HUDEP-2 (cell line): ENCODE results near the gene BCCIP.

Experiments used
- DNase-seq, 76 experiments: peaks; one replicate each; lab custom pipeline; 2025; ENCODE audit not compliant: unreplicated experiment in 76 of 76; lab: John Stamatoyannopoulos, UW

The BCCIP gene

DNA sequence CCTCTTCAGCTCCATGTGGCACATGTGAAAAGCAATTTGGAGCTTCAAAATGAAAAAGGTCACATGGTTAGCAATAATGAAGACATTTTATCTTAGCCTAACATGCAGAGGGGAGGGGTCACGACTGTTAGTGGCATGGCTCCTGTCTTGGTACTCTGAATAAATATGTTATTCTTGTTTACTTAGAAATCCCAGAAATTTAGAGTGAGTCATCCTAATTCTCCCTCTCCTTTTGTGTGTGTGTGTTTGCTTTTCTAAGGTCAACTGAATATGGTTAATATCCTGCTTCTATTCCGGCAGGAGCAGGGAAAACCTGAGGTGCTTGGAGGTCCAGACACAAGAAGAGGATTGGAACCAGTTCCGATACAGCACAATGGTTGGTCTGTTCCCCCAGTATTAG lies 17.6 kb downstream of the BCCIP start:
- no peak for DNase-seq

- DNase-seq = no peak
These were observed 20.4 kb downstream of the BCCIP start for GRCh38 chr10:125843603-125844329.

GRCh38 chr10:125844751-125845221 lies 21.4 kb downstream of the BCCIP start:
- no peak for DNase-seq

DNA sequence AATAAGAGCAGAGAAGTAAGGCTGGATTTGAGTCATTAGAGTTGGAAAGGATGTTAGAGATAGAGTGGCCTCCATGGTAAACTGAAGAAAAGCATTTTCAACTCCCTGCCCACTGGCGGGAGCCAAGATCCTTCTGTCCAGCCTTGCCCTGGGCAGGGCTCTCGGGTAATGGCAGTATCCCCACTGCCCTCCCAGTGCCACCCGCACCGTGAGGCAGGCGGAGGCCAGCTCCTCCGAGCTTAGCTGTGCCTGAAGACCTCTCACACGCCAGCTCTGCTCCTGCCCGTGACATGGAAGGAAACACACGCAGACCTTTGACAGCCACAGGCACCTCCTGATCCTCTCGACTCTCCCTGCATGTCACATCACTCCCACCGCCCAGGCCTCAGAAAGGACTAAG lies 22.3 kb downstream of the BCCIP start:
- DNase-seq = no peak

DNA sequence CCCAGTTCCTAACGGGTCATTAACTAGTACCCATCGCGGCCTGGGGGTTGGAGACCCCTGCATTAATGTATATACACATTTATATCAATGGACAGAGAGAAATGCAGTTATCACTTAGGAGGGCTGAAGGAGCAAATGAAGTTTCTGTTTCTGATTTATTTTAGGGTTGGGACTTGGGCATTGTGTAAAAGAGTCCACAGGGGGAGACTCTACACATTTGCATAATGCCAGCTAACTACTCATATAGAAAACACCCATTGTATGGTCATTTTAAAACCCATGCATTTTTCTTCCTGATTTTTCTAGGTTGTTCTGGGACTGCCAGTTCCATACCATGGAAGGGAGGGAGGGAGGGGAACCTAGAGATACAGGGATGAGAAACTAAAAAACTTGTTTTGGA lies 23.5 kb downstream of the BCCIP start:
- DNase-seq = no peak

DNA sequence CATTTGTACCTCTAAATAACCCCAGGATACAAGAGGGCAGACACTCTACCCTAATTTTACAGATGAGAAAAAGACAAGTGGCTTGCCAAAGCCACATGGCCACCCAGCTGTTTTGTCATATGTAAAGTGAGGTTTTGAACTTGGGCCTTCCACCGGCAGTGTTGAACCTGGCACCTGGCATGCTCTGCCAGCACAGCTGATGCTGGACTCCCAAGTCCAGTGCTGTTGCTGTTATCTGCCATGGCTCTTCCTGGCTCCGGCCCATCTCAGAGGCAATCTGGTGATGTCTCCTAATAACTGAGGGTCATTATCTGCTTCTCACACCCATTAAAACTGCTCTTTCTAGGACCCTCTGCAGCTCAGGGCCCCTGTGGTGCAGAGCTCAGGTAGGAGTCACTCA lies 25.0 kb downstream of the BCCIP start:
- no peak for DNase-seq

- no peak for DNase-seq
These were observed 25.5 kb downstream of the BCCIP start for GRCh38 chr10:125848857-125849256.

DNA sequence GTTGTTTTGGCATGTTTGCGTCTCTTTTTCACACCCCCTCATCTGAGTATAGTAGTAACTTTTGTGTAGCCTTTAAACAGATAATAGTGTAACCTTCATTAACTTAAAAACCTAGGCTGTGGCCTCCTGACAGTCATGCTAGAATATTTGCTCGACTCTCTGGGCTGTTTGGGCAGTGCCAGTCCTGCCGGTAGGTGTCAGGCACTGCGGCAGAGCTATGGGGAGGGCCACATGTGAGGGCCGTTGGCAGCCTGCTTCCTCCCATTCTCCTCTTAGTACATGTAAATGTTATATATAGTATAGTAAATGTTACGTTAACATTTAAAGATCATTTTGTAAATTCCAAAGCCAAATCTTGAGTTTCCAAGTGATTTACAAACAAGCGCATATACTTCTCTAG lies 26.1 kb downstream of the BCCIP start:
- no peak for DNase-seq

DNA sequence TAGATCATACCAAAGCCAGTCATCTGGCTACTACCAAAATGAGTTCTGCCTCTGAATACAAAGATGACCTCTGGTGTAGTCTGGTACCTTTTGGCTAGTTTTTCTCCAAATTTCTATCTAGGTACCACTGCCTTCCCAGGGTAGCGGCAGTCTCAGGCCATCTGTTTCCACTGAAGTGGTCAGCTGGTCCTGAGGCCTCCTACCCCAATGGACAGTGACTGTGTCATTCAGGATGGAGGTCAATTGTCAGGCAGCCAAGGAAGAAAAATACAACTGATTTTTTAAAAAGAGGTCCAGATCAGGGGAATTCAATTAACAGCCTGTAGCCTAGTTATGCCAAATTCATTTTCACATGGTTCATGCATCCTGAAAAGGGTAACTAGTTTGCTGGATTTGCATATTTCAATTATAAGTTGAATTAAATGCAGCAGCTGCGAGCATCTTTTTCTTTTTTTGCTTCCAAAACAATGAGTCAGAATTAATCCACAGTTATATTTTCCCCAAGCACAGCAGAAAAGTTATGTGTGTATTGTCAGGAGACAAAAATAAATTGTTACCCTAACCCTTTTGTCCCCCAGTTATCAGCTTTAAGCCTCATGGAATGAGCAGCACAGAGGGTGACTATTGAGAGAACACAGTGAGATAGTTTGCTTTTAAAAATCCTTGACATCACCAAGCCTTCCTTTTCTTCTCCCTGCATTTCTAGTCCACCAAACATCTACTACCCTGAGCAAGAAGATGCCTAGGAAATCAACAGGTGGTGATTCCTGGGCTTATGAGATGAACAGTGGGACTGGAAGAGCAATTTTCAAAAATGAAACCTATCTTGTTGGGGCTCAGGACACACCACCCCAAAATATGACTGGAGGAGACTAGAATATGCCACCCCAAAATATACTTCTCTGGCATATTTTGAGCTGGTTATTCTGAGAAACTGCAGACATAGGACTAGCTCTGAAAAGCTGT lies 27.7 kb downstream of the BCCIP start:
- DNase-seq = no peak

GRCh38 chr10:125852487-125852886 lies 29.1 kb downstream of the BCCIP start:
- DNase-seq = no peak

DNA sequence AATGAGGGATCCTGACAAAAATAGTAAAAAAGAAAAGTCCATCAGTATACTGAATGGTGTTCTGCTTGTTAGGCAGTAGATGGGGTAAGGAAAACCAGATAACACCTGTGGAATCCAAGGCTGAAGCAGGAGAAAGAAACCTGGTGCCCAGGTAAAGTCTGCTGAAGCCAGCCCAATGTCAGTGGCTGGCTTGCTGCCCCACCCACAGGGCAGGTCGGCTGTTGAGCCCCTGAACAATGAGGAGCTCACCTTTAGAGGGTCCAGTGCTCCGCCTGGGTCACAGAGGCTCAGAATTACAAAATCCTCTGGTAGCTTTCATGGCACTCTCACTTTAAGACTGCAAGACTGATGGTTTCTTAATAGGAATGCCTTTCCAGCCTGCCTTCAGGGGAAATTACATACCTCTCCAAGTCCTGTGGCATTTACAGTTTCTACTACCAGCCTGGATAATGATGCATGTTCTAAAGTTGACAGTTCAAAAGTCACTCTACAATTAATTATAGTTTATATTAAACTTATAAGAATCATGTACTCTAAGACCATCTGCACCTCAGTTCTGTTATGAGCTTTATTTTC lies 33.9 kb downstream of the BCCIP start:
- DNase-seq = no peak

DNA sequence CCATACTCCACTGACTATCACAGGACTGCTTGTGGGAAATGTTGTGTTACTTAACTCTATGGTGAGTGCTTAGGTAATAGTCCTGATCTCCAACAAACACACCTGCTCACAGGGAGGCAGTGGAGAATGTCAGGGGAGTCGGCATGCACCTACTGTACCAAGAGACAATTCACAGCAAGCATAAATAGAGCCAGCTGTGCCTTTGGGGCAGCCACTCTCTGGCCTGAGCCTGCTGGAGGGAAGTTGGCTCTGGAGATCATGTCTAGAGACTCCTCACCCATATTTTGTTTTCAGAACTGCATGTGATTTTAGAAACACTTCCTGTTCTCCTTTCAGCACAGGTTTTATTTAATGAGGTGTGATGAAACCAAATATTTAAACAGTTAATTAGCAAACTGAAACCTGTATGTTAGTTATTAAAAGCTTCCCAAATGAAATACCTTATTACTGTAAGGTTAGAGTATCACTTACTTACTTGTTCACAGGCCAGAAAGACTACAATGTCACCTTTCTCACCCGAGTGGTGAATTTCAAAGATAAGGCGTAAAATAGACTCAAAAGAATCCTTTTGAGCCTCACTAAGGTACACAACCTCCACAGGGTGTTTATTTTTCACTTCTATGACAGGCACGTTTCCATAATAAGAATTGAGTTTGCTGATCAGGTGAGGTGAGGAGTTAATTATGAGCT lies 35.9 kb downstream of the BCCIP start:
- no peak for DNase-seq

DNA sequence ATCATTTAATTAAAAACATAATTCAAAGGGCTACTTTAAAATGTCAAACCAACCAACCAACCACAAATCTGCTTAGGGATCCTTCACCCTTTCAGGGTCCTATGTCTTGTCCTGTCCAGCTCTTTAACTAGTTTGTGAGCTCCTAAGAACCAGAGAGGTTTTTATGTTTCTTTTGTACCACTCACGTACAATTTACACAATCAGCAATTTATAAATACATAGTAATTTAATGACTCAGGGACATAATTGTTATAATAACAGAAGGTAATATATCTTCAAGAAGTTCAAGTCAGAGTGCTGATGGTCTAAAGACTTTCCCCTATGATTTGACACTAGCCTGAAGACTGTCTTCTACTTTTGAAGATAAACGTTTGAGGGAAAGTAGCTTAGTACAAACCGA lies 41.8 kb downstream of the BCCIP start:
- DNase-seq = no peak

DNA sequence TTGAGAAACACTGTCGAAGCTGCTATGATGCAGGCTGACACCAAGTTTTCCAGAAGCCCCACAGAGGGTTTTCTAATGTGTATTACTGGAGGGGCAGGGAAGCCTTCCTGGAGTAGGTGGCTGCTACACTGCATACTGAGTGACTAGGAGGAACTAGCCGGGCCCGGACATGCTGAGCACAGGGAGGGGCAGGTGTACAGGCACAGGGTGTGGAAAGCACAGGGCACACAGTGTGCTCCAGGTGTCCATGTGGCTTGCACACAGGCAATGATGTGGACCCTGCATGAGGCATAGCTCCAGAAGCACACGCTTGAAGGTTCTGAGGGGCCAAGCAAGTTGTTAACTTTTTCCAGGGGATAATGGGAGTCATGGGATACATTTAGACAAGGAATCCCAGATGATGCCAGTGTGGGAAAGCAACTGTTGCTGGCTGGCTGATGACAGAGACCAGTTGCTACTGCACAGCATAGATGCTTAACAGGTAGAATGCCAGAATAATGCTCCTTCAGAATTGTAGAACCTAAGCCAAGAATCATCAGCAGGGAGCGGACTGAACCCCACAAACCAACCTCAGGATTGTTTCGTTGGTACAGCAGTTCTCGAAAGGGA lies 43.2 kb downstream of the BCCIP start:
- DNase-seq = no peak

DNA sequence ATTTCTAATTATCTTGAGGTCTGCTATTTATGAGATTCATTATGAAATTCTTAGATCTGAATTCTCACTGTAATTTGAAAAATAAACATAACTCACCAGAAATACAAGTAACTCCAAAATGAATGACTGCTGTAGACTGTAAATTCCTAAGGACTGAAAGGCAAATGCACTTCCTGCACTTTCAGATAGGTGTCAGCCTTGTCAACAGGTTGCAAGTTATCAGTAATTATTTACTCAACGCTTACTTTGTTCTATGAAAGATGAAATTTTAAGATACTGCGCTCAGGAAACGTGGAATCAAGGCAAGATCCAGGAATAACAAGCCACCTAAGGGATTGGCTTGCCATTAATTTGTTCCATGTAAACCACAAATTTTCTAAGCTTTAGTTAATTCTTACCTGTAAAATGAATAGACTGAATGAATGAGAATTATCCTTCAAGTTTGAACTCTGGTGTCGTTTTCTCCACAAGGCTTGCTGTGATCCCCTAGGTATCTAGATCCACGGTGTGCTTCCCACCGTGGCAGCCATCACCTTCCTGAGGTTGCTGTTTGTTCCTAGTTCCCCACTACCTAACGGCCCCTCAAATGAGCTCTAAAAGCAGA lies 45.1 kb downstream of the BCCIP start:
- DNase-seq = peak in 27 of 76 experiments; percentile 1 to 51 (median 16)

DNA sequence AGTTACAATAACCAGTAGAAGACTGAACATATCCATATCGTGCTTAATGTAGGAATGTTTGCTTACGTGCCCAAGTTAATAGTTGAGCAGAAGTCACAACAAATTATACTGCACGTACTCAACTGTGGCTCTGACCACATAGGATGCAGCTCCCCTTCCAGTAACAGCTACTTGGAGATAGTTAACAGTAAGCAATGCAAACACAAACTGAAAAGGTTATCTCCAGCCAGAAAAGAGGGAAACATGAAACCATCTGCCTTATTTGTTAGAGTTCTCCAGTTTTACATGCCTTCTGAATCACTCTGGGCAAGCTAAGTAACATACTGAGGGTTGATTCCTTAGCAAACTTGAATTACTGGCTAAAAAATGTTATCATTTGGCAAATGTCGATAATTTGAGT lies 48.0 kb downstream of the BCCIP start:
- no peak for DNase-seq

- DNase-seq = no peak
These were observed 55.9 kb downstream of the BCCIP start for GRCh38 chr10:125878957-125879835.

DNA sequence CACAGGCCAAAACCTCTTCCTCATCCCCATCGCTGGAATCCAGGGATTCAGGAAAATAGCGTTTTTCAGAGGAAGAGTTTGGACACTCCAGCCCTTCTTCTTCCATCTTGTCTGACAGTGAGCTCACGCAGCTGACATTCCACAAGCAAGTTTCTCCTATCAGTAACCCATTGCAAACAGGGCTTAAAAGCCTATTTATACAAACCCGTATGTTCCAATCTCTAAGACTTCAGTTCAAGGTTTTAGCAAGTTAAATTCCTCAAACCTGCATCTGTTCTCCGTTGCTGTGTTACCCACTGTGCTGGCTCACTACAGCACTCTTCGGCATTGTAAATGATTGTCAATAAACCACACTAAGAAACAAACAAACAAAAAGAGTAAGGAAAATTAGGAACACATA lies 57.4 kb downstream of the BCCIP start:
- no peak for DNase-seq

DNA sequence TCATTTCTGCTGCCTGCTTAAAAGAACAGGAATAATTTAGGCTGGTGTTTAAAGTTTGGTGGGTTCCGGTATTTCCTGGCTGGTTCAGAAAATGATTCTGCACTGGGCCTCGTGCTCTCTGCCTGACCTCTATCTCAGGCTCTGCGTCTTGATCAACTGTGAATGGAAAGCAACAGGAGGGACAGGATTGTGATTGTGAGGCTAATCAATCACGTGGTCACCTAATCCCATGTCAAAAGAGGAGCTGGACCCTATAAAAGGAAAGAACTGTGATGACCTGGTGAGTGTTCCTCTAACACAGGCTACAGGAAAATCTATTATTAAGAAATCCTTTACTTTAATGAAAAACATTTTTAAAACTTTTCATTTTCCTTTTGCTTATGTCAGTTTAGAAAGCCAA lies 57.8 kb downstream of the BCCIP start, which contains the start of gene DHX32:
Gene DHX32 (minus strand): TSS at position 101 of the 400 bp plus-strand sequence. CDS start 468 bp downstream, outside the sequence.
- no peak for DNase-seq
